Activated CD4-positive, alpha-beta T cell treated with anti-CD3 and anti-CD28 coated beads, Interleukin-2, amount 10 ng/mL, durations not matched to agents 7 days and 5 days (primary cell): ENCODE data around the gene CPA5. TPM values are rescaled to one million over a fixed set of nuclear protein-coding genes. Genes with fewer than 3 reads are reported as not detected.
A peak's percentile ranks its signal among the peaks of the same experiment; 100 is the strongest.

Source experiments
- CTCF ChIA-PET: fragments of 350-600 bp; sonication (Branson Sonifier 250); formaldehyde crosslinking; loops from one replicate; lab custom pipeline; 2021; ENCODE audit warnings: antibody characterized with exemption; lab: Charles Lee
- POLR2A ChIA-PET: fragments of 350-600 bp; sonication (Branson Sonifier 250); formaldehyde crosslinking; loops from one replicate; lab custom pipeline; 2021; ENCODE audit warnings: antibody characterized with exemption; lab: Charles Lee
- DNase-seq: peaks from one replicate; pipeline ENCODE4 v3.0.0-alpha.2; 2020
- H3K27ac Mint-ChIP-seq: one replicate; pipeline ENCODE4 v1.8.0; 2021; ENCODE audit warnings: mild to moderate bottlenecking, moderate library complexity, mixed read lengths
- H3K27me3 Mint-ChIP-seq: one replicate; pipeline ENCODE4 v1.8.0; 2021; ENCODE audit warnings: mixed read lengths
- H3K36me3 Mint-ChIP-seq: one replicate; pipeline ENCODE4 v1.8.0; 2021; ENCODE audit warnings: low read depth, mixed read lengths
- H3K4me1 Mint-ChIP-seq: one replicate; pipeline ENCODE4 v1.8.0; 2021; ENCODE audit warnings: mixed read lengths
- H3K4me3 Mint-ChIP-seq: one replicate; pipeline ENCODE4 v1.8.0; 2021; ENCODE audit warnings: mild to moderate bottlenecking, moderate library complexity, mixed read lengths
- H3K9me3 Mint-ChIP-seq: one replicate; pipeline ENCODE4 v1.8.0; 2021; ENCODE audit warnings: mixed read lengths
- total RNA-seq, 2 experiments: library from RNA; stranded (reverse); gene quantifications; one replicate each; pipeline ENCODE4 v1.2.3, GENCODE V29; 2021

Gene CPA5
- total RNA-seq, 2 experiments from 2014 or later, result not detected

DNA sequence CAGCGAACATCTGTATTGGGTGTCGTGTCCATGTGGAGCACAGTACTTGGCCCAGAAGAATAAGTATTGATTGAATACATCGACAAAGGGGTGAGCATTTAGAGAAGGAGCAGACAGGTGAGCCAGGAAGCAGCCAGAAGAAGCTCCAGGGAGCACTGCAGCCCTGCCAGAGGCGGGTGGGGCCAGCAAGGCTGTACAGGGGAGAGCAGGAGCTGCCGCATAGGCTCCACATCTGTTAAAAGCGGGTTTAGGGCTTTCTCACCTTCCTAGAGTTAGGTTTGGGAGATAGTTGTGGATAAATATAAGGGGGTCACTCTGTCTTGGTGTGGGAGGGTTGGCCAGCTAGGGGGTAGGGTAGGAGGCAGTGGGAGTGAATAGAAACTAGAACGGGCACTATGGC, 34.4 kb downstream of the CPA5 start:
- DNase-seq, result no peak
- Mint-ChIP-seq H3K4me1 (no peaks in the 10 kb centered on the region), H3K27me3 (no peaks in the 10 kb centered on the region), H3K36me3 (no peaks in the 10 kb centered on the region), H3K4me3 (no peak overlapping the region), H3K27ac (no peak overlapping the region), H3K9me3 (peaks cover 6% of the 10 kb centered on the region)
- POLR2A ChIA-PET, result no interaction called here
- CTCF ChIA-PET, result interaction anchor here (0.6 kb wide), 1 partner anchor 106 kb away, joined by 3 read pairs; no protein-coding TSS in a partner anchor

GRCh38 chr7:130379532-130379920, 34.9 kb downstream of the CPA5 start:
- CTCF ChIA-PET, result no interaction called here
- no peaks in the 10 kb centered on the region for H3K27me3 Mint-ChIP-seq
- peaks cover 6% of the 10 kb centered on the region for H3K9me3 Mint-ChIP-seq
- no peak overlapping the region for H3K27ac Mint-ChIP-seq
- POLR2A ChIA-PET, result no interaction called here
- DNase-seq, result no peak
- H3K36me3 Mint-ChIP-seq, result no peaks in the 10 kb centered on the region
- no peaks in the 10 kb centered on the region for H3K4me1 Mint-ChIP-seq
- H3K4me3 Mint-ChIP-seq, result no peak overlapping the region

- H3K27me3 Mint-ChIP-seq, result no peaks in the 10 kb centered on the region
- CTCF ChIA-PET, result no interaction called here
- no peaks in the 10 kb centered on the region for H3K36me3 Mint-ChIP-seq
- peak within 1 kb of the TSS; percentile 66 for H3K27ac Mint-ChIP-seq
- POLR2A ChIA-PET, result no interaction called here
- H3K4me3 Mint-ChIP-seq, result no peak within 1 kb of the TSS
- H3K9me3 Mint-ChIP-seq, result peaks cover 6% of the 10 kb centered on the region
- H3K4me1 Mint-ChIP-seq, result no peaks in the 10 kb centered on the region
- no peak for DNase-seq
Observed at GRCh38 chr7:130379921-130380860, 35.6 kb downstream of the CPA5 start, which contains the start of gene CPA1. CPA1 (plus strand) TSS chr7:130380494; CDS start chr7:130380521, 27 bp downstream.

GRCh38 chr7:130380861-130381455, 36.3 kb downstream of the CPA5 start:
- CTCF ChIA-PET, result no interaction called here
- Mint-ChIP-seq H3K4me1 (no peaks in the 10 kb centered on the region), H3K27me3 (no peaks in the 10 kb centered on the region), H3K9me3 (peaks cover 6% of the 10 kb centered on the region), H3K4me3 (no peak overlapping the region), H3K36me3 (no peaks in the 10 kb centered on the region), H3K27ac (no peak overlapping the region)
- POLR2A ChIA-PET, result no interaction called here
- no peak for DNase-seq

DNA sequence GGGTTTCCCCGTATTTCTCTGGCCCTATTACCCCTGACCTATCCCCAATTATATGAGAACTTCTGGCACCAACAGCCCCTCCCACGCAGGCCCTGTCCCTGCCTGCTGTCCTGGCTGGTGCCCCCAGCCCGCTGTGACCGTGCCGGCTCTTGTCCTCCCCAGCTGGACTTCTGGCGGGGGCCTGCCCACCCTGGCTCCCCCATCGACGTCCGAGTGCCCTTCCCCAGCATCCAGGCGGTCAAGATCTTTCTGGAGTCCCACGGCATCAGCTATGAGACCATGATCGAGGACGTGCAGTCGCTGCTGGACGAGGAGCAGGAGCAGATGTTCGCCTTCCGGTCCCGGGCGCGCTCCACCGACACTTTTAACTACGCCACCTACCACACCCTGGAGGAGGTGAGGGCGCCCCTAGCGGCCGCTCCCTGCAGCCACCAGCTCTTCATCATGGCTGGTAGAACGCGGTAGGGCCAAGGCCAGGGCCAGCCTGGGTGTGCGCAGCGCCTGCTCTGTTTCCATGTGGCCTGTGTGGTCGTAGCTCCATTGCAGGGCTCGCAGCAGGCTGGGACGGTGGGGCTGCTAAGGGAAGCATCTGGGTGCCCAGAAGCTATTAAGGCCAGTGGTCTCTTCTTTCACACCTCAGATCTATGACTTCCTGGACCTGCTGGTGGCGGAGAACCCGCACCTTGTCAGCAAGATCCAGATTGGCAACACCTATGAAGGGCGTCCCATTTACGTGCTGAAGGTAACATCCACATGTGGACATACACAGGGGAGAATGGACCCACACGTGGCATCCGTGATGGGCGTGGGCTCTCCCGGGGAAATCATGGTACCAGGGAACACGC, 37.1 kb downstream of the CPA5 start:
- H3K9me3 Mint-ChIP-seq, result peaks cover under 1% of the 10 kb centered on the region
- ChIA-PET CTCF (no interaction called here), POLR2A (no interaction called here)
- no peak overlapping the region for H3K4me3 Mint-ChIP-seq
- no peaks in the 10 kb centered on the region for H3K27me3 Mint-ChIP-seq
- DNase-seq, result no peak
- H3K4me1 Mint-ChIP-seq, result no peaks in the 10 kb centered on the region
- no peaks in the 10 kb centered on the region for H3K36me3 Mint-ChIP-seq
- no peak overlapping the region for H3K27ac Mint-ChIP-seq

GRCh38 chr7:130383187-130383980, 38.8 kb downstream of the CPA5 start:
- CTCF ChIA-PET, result no interaction called here
- Mint-ChIP-seq H3K9me3 (no peaks in the 10 kb centered on the region), H3K27ac (no peak overlapping the region), H3K27me3 (no peaks in the 10 kb centered on the region), H3K4me1 (no peaks in the 10 kb centered on the region), H3K4me3 (no peak overlapping the region), H3K36me3 (no peaks in the 10 kb centered on the region)
- POLR2A ChIA-PET, result no interaction called here
- DNase-seq, result no peak

- DNase-seq, result no peak
- H3K9me3 Mint-ChIP-seq, result no peaks in the 10 kb centered on the region
- H3K4me1 Mint-ChIP-seq, result no peaks in the 10 kb centered on the region
- no peak overlapping the region for H3K4me3 Mint-ChIP-seq
- CTCF ChIA-PET, result no interaction called here
- H3K27ac Mint-ChIP-seq, result no peak overlapping the region
- H3K27me3 Mint-ChIP-seq, result no peaks in the 10 kb centered on the region
- H3K36me3 Mint-ChIP-seq, result no peaks in the 10 kb centered on the region
- POLR2A ChIA-PET, result no interaction called here
Observed at GRCh38 chr7:130384371-130384801, 39.8 kb downstream of the CPA5 start.

- ChIA-PET CTCF (interaction anchor here (1.3 kb wide), 1 partner anchor 123 kb away, joined by 3 read pairs; no protein-coding TSS in a partner anchor), POLR2A (no interaction called here)
- Mint-ChIP-seq H3K4me3 (no peak overlapping the region), H3K36me3 (no peaks in the 10 kb centered on the region), H3K27me3 (no peaks in the 10 kb centered on the region), H3K4me1 (no peaks in the 10 kb centered on the region), H3K27ac (peak overlapping the region; percentile 19), H3K9me3 (no peaks in the 10 kb centered on the region)
- DNase-seq, result no peak
Observed at GRCh38 chr7:130384841-130385599, 40.4 kb downstream of the CPA5 start.

- H3K9me3 Mint-ChIP-seq, result no peaks in the 10 kb centered on the region
- H3K27ac Mint-ChIP-seq, result no peak overlapping the region
- H3K4me3 Mint-ChIP-seq, result no peak overlapping the region
- H3K36me3 Mint-ChIP-seq, result no peaks in the 10 kb centered on the region
- H3K4me1 Mint-ChIP-seq, result no peaks in the 10 kb centered on the region
- ChIA-PET CTCF (interaction anchor here (1.3 kb wide), 1 partner anchor 124 kb away, joined by 3 read pairs; no protein-coding TSS in a partner anchor), POLR2A (no interaction called here)
- DNase-seq, result no peak
- no peaks in the 10 kb centered on the region for H3K27me3 Mint-ChIP-seq
Observed at GRCh38 chr7:130385600-130386066, 41.0 kb downstream of the CPA5 start.

DNA sequence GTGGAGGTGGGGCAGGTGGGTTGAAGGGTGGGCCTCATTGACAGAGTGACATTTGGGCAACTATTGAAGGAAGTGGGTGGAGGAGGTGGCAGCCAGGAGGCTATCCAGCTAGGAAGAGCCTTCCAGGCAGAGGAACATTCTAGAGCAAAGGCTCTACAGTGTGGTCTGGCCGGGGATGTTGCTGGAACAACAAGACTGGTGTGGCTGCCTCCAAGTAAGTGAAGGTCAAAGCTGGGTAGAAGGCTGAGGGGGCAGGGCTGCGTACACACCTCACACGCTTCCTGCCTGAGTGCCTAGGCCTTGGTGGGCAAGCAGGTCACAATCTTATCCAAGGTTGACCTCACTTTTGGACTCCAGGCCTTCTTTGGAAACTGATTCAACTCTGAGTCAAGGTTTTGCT, 42.3 kb downstream of the CPA5 start:
- H3K9me3 Mint-ChIP-seq, result no peaks in the 10 kb centered on the region
- POLR2A ChIA-PET, result no interaction called here
- DNase-seq, result no peak
- no peak overlapping the region for H3K4me3 Mint-ChIP-seq
- no peaks in the 10 kb centered on the region for H3K27me3 Mint-ChIP-seq
- no peaks in the 10 kb centered on the region for H3K36me3 Mint-ChIP-seq
- H3K27ac Mint-ChIP-seq, result no peak overlapping the region
- no peaks in the 10 kb centered on the region for H3K4me1 Mint-ChIP-seq
- CTCF ChIA-PET, result interaction anchor here (1.1 kb wide), 1 partner anchor 25 kb away, joined by 3 read pairs; no protein-coding TSS in a partner anchor

DNA sequence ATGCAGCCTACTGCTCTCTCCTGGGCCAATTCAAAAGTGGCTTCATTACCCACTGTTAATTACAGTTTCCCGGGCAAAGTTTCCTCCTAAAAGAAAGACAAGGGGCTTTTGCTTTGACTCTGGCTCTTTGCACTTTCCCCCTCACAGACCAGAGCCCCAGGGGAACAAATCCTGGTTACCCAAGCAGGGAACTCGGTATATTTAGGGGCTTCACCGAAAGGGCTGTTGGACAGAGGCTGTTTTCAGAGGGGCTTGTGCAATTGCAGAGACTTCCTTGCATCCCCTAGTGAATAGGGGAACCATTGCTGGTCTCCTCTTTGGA, 42.7 kb downstream of the CPA5 start:
- POLR2A ChIA-PET, result no interaction called here
- DNase-seq, result no peak
- no peaks in the 10 kb centered on the region for H3K27me3 Mint-ChIP-seq
- H3K4me1 Mint-ChIP-seq, result peaks cover under 1% of the 10 kb centered on the region
- H3K9me3 Mint-ChIP-seq, result no peaks in the 10 kb centered on the region
- no peaks in the 10 kb centered on the region for H3K36me3 Mint-ChIP-seq
- no peak overlapping the region for H3K4me3 Mint-ChIP-seq
- H3K27ac Mint-ChIP-seq, result no peak overlapping the region
- CTCF ChIA-PET, result interaction anchor here (1.1 kb wide), 1 partner anchor 25 kb away, joined by 3 read pairs; no protein-coding TSS in a partner anchor
